ENCODE results near the gene LORICRIN. TPM values are rescaled to one million over a fixed set of nuclear protein-coding genes. Genes with fewer than 3 reads are reported as not detected.

LORICRIN gene
- polyA plus RNA-seq, 3 donors = not detected

DNA sequence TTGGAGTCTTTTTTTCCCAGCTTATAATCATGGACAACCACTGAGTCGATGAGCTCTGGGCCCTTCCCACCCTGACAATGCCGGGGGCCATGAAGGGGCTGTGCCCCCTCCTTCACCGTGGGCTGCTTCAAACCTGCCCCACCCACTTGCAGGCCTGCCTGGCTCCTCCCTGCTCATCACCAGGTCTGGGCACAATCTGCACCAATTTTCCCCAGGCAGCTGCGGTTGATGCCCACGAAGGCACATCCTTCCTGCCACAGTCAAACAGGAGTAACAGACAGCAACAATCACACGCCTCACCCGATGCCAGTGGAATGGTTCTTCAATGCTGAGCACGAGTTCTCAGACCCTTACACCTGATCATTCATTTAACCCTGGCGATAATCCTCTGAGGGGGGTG is 34.4 kb downstream of the LORICRIN start:
- no peak for DNase-seq (ENCODE audit: low read depth in 3 of 3, low spot score in 2 of 3)

DNA sequence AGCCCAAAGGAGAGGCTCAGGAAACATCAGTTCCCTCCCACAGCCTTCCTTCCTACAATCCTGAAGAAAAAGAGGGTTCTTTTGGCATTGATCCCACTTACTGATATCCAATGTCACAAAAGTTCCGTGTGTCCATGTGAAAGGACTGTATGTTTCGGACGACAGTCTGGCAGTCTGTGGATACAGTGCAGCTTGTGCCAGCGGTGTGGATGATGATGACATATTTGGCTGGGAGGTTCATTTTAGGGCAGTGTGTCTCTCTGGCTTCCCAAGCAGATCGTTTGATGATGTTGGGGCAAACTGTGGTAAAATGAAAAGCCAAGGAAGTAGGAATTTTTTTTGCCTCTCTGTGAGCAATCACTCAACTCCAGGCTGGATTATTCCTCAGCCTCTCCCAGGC is 42.8 kb downstream of the LORICRIN start:
- no peak for DNase-seq (ENCODE audit: low read depth in 3 of 3, low spot score in 2 of 3)

DNA sequence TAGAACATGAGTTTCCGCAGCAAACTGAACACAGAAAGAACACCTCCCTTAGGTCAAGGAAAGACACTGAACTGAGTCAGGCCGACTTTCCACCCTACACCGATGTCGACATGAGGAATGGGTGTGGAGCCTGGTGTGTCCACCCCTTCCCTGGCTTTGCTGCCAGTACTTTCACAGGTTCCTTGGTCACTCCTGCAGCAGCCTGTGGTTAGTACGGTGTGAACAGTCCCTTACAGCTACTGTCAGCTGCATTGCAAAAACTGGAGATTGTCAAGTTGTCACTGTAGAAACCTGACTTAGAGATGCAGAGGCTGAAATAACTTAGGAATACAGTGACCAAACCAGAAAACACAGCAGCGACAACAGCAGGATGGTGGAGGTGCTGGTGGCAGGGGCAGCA is 46.2 kb downstream of the LORICRIN start:
- no peak for DNase-seq (ENCODE audit: low read depth in 3 of 3, low spot score in 2 of 3)

DNA sequence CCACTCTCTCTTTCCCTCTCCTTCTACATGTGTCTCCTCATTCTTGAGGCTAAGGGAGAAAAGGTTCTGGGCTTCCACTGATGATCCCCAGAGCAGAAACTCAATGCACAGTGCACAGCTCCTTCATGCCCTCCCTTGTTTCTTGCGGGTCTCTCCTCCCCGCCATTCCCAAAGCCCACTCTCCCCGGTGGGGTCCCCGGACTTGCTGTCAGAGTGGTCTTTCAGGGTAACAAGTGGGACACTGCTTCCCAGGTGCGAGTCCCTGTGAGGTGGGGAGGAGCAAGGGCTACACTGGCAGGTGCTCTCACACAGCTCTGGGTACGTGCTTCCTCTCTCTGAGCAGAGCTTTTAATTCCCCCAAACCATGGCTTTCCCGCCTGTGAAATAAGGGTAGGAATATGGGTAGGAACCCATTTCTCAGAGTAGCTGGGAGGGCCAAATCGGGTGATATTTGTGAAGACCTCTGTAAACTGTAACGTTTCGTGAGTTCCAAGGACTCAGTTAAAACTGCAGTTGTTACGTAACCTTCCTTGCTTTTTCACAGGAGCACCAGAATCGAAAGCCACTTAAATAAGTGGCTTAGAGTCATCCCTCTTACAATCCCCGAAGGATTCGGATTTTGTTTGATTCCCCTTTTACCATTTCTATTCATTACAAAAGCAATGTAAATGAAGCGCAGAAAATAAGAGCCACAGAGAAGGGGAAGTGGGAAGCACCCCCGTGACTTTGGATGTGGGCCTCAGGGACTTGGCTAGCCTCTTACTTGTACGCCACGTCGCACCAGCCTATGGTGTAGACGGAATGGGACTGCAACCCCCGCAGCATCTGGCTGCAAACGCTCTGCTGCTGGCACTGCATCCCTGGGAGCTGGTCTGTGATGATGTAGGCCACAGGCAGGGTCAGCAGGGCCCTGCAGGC is 47.1 kb downstream of the LORICRIN start:
- DNase-seq (ENCODE audit: low read depth in 3 of 3, low spot score in 2 of 3) = no peak

DNA sequence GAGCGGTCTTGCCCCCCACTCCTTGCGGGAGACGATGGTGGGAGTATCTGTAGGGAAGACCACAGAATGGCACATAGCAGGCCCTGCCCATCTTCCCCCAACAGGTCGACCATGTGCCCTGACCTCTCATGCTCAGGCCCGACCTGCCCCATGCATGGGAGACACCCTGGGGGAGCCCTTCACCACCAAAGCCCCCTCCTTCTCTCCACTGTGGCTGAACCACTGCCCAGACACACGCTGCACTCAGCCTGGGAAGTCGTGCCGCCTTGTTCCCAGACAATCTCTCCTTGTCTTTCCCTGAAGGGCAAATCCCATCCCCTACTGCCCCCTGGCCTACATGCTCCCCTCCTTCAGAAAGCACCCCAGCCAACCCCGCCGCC is 47.7 kb downstream of the LORICRIN start:
- DNase-seq (ENCODE audit: low read depth in 3 of 3, low spot score in 2 of 3) = no peak

DNA sequence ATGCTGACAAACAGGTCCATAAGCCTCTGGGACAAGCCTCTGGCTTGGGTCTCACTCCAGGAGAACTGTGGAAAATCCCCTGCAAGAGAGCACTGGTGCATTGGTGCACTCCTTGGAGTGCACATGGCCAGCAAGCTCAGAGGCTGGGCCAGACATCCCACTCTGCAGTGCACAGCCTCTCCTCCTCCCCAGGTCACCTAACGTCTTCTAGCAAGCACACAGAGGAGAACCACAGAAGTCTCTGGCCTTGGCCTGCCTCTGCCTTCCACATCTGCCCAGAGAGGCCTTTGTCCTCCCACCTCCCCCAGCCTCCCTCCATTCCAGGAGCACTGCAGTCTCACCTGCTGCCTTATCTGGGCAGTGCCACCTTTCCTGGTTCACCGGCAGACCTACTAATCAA is 49.1 kb downstream of the LORICRIN start:
- DNase-seq (ENCODE audit: low read depth in 3 of 3, low spot score in 2 of 3) = no peak

DNA sequence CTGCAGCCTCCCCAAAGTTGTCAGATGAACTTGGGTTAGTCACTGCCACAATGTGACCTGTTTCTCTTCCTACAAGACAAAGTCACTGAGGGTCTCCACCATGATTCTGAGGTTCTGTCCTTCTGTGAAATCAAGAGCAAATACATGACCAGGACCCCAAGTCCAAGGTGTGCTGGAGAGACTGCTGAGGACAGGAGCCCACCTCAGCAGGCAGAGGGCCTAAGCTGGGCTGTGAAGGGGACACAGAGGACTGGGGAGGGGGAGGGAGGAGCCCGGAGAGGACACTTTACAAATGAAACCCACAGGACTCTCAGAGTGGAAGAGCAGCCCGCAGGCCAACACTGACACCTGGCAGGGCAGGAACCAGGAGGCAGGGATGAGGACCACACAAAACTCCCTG is 50.0 kb downstream of the LORICRIN start:
- no peak for DNase-seq (ENCODE audit: low read depth in 3 of 3, low spot score in 2 of 3)

DNA sequence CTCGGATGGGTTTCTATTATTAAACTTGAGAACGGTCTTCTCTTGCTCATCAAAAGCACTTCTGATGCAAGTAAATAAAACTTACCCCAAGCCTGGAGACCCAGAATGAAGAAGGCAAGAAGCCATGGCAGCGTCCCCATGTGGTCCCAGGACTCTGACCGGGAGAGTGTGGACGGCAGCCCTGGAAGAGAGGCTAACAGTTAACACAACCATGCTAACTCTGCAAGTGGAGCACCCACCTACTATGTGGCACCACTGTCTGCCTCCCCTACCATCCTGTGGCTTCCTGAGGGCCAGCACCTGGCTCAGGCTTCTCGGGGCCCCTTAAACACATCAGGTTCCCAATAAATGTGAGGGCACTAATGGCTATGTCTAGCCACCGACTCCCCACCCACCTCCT is 51.0 kb downstream of the LORICRIN start:
- no peak for DNase-seq (ENCODE audit: low read depth in 3 of 3, low spot score in 2 of 3)

Other genes with a start within 250 kb of the LORICRIN start
- not detected for gene SPRR1B, start 228.5 kb upstream of the LORICRIN start, polyA plus RNA-seq (ENCODE audit: insufficient read length in 3 of 3)
- gene SPRR2D, start 218.6 kb upstream of the LORICRIN start, polyA plus RNA-seq (ENCODE audit: insufficient read length in 3 of 3) = not detected
- gene SPRR2A, start 202.2 kb upstream of the LORICRIN start, polyA plus RNA-seq (ENCODE audit: insufficient read length in 3 of 3) = not detected
- gene SPRR2B, start 188.1 kb upstream of the LORICRIN start, polyA plus RNA-seq (ENCODE audit: insufficient read length in 3 of 3) = not detected
- not detected for gene SPRR2E, start 165.2 kb upstream of the LORICRIN start, polyA plus RNA-seq (ENCODE audit: insufficient read length in 3 of 3)
- not detected for gene SPRR2F, start 146.2 kb upstream of the LORICRIN start, polyA plus RNA-seq (ENCODE audit: insufficient read length in 3 of 3)
- not detected for gene SPRR2G, start 108.8 kb upstream of the LORICRIN start, polyA plus RNA-seq (ENCODE audit: insufficient read length in 3 of 3)
- gene LELP1, start 56.3 kb upstream of the LORICRIN start, polyA plus RNA-seq (ENCODE audit: insufficient read length in 3 of 3) = not detected
- gene PRR9, start 42.1 kb upstream of the LORICRIN start, polyA plus RNA-seq (ENCODE audit: insufficient read length in 3 of 3) = not detected
- not detected for gene PGLYRP3, start 53.3 kb downstream of the LORICRIN start, polyA plus RNA-seq (ENCODE audit: insufficient read length in 3 of 3)
- not detected for gene PGLYRP4, start 89.2 kb downstream of the LORICRIN start, polyA plus RNA-seq (ENCODE audit: insufficient read length in 3 of 3)
- gene S100A9, start 98.2 kb downstream of the LORICRIN start, polyA plus RNA-seq (ENCODE audit: insufficient read length in 3 of 3) = 10 to 100 TPM in 2 of 3 donors, 1 to 10 TPM in 1; 8.7 to 22.1 (median 16.1) TPM
- gene S100A12, start 115.9 kb downstream of the LORICRIN start, polyA plus RNA-seq (ENCODE audit: insufficient read length in 3 of 3) = 1 to 10 TPM in 2 of 3 donors, under 1 TPM in 1; 0.64 to 3.9 (median 1.8) TPM
- gene S100A8, start 131.4 kb downstream of the LORICRIN start, polyA plus RNA-seq (ENCODE audit: insufficient read length in 3 of 3) = 10 to 100 TPM in 2 of 3 donors, 1 to 10 TPM in 1; 4.1 to 21.5 (median 14.9) TPM
- not detected for gene S100A7A, start 156.8 kb downstream of the LORICRIN start, polyA plus RNA-seq (ENCODE audit: insufficient read length in 3 of 3)
- gene S100A7, start 201.0 kb downstream of the LORICRIN start, polyA plus RNA-seq (ENCODE audit: insufficient read length in 3 of 3) = under 1 TPM in 2 of 3 donors, not detected in 1; 0.92 to 0.97 TPM

Data from right renal cortex interstitium (tissue), 3 donors.